Parathyroid adenoma (tissue), 2 donors: ENCODE results near the gene SHISA7.

ENCODE experiments used
- H2AFZ ChIP-seq: fragments of 300-600 bp; sonication (generic); one replicate; pipeline ENCODE4 v1.7.0; 2017; ENCODE audit warnings: antibody characterized with exemption, mild to moderate bottlenecking
- H3K27ac ChIP-seq: fragments of 300-600 bp; sonication (generic); one replicate; pipeline ENCODE4 v1.7.0; 2017
- H3K27me3 ChIP-seq: fragments of 300-600 bp; sonication (generic); one replicate; pipeline ENCODE4 v1.7.0; 2017; ENCODE audit warnings: low read length; ENCODE audit not compliant: control insufficient read depth, insufficient read depth
- H3K36me3 ChIP-seq: fragments of 300-600 bp; sonication (generic); one replicate; pipeline ENCODE4 v1.7.0; 2017; ENCODE audit warnings: low read length; ENCODE audit not compliant: control insufficient read depth, insufficient read depth
- H3K4me1 ChIP-seq: fragments of 300-600 bp; sonication (generic); one replicate; pipeline ENCODE4 v1.7.0; 2017; ENCODE audit warnings: control low read depth
- H3K4me2 ChIP-seq: fragments of 300-600 bp; sonication (generic); one replicate; pipeline ENCODE4 v1.7.0; 2017; ENCODE audit warnings: low read length
- H3K4me3 ChIP-seq: fragments of 300-600 bp; sonication (generic); one replicate; pipeline ENCODE4 v1.7.0; 2017; ENCODE audit warnings: low read depth, low read length
- H3K79me2 ChIP-seq: fragments of 300-600 bp; sonication (generic); one replicate; pipeline ENCODE4 v1.7.0; 2017; ENCODE audit warnings: control low read depth
- H3K9ac ChIP-seq: fragments of 300-600 bp; sonication (generic); one replicate; pipeline ENCODE4 v1.7.0; 2017; ENCODE audit warnings: mild to moderate bottlenecking
- H3K9me3 ChIP-seq: fragments of 300-600 bp; sonication (generic); one replicate; pipeline ENCODE4 v1.7.0; 2017; ENCODE audit warnings: low read length; ENCODE audit not compliant: control insufficient read depth
- TF ChIP-seq, protein P1 (sequence below): fragments of 300-600 bp; sonication (generic); IDR thresholded peaks from one replicate; pipeline ENCODE4 v1.7.0; 2017; ENCODE audit warnings: antibody characterized with exemption, mild to moderate bottlenecking
- donor health status: primary hyperparathyroidism.

The SHISA7 gene

DNA sequence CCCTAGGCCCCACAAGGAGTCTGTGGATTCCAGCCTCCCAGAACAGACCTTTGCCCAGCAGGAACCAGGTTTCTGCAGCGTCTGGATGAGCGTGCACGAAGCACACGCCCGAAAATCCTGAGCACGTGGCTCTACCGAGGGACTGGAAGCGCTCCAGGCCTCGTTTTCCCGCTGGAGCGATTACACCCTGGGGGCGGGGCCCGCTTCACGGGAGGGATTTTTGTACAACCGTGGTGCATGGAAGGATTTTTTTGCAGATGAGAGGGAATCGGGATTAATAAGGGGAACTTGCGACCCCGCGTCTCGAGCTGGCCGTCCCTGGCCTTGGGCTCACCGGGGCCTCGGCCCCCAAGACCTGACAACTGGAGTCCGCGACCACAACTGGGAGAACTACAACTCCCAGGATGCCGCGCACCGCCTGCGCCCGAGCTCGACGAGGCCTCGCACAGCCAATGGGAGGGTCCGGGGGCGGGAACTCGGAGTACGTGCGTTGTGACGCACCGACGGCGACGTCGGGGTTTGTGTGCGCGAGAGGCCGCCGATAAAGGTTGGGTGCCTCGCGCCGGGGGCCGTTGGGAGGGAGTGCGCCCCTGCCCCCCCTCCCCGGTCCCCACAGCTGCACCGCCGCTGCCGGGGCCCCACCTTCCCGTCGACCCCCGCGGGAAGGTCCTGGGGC, 33.1 kb upstream of the SHISA7 start, which contains the start of gene ZNF628:
Gene ZNF628, plus strand, starts transcription at position 518 of the 676 bp plus-strand sequence. CDS start 3,294 bp downstream, outside the sequence.
- Histone ChIP-seq H3K4me1 (peaks cover 23% of the 10 kb centered on the region), H3K4me3 (peak within 1 kb of the TSS; percentile 96), H2AFZ (peak within 1 kb of the TSS; percentile 99), H3K27ac (peak within 1 kb of the TSS; percentile 94), H3K9ac (peak within 1 kb of the TSS; percentile 29), H3K27me3 (no peaks in the 10 kb centered on the region), H3K36me3 (no peaks in the 10 kb centered on the region), H3K9me3 (no peaks in the 10 kb centered on the region), H3K79me2 (peaks cover 15% of the 10 kb centered on the region), H3K4me2 (peak within 1 kb of the TSS; percentile 99)
- TF ChIP-seq, protein P1, sequence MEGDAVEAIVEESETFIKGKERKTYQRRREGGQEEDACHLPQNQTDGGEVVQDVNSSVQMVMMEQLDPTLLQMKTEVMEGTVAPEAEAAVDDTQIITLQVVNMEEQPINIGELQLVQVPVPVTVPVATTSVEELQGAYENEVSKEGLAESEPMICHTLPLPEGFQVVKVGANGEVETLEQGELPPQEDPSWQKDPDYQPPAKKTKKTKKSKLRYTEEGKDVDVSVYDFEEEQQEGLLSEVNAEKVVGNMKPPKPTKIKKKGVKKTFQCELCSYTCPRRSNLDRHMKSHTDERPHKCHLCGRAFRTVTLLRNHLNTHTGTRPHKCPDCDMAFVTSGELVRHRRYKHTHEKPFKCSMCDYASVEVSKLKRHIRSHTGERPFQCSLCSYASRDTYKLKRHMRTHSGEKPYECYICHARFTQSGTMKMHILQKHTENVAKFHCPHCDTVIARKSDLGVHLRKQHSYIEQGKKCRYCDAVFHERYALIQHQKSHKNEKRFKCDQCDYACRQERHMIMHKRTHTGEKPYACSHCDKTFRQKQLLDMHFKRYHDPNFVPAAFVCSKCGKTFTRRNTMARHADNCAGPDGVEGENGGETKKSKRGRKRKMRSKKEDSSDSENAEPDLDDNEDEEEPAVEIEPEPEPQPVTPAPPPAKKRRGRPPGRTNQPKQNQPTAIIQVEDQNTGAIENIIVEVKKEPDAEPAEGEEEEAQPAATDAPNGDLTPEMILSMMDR: no peak

DNA sequence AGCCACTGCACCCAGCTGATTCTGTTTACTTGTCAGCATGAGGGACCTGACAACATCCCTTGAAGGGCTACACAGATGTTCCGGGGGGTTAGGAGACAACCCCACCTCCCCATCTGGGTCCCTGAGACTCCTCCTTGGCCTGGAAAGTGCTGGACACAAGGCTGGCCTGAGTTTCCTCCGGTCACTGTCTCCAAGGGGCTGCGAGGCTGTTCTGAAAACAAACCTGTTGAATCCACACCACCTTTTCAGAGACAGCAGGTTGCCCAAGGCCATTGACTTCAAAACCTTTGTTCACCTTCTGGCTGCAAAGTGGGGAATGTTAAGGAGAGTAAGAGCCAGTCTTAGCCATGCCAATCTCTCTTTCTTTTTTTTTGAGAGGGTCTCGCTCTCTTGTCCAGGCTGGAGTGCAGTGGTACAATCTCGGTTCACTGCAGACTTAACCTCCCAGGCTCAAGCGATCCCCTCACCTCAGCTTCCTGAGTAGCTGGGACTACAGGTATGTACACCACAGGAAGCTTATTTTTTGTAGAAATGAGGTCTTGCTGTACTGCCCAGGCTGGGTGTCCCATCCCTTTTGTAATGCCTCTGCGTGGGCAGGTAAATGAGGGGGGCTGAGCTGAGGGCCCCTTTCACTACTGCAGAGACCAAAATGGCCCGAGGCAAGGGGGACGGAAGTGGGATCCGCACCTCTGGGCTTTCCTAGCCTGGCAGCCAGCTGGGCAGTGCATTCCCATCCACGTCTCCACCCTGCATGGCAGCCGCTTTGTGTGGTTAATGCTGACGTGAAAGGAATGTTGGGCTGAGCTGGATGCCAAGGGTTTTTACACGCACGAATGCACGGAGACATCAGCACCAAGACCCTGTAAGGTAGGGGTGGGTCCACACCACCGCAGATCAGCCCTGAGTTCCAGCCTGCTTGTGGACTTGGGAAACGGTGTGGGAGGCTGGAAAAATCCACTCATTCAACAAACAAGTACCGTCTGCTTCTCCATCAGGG, 31.5 kb upstream of the SHISA7 start:
- H3K4me1 ChIP-seq: peaks cover 22% of the 10 kb centered on the region
- no peak overlapping the region for H3K4me2 ChIP-seq
- no peak overlapping the region for H3K27ac ChIP-seq
- TF ChIP-seq, protein P1: no peak
- no peak overlapping the region for H3K9ac ChIP-seq
- H3K9me3 ChIP-seq: no peaks in the 10 kb centered on the region
- H3K4me3 ChIP-seq: no peak overlapping the region
- H3K36me3 ChIP-seq: no peaks in the 10 kb centered on the region
- H3K27me3 ChIP-seq: no peaks in the 10 kb centered on the region
- H2AFZ ChIP-seq: peak overlapping the region; percentile 48
- H3K79me2 ChIP-seq: peaks cover 13% of the 10 kb centered on the region

DNA sequence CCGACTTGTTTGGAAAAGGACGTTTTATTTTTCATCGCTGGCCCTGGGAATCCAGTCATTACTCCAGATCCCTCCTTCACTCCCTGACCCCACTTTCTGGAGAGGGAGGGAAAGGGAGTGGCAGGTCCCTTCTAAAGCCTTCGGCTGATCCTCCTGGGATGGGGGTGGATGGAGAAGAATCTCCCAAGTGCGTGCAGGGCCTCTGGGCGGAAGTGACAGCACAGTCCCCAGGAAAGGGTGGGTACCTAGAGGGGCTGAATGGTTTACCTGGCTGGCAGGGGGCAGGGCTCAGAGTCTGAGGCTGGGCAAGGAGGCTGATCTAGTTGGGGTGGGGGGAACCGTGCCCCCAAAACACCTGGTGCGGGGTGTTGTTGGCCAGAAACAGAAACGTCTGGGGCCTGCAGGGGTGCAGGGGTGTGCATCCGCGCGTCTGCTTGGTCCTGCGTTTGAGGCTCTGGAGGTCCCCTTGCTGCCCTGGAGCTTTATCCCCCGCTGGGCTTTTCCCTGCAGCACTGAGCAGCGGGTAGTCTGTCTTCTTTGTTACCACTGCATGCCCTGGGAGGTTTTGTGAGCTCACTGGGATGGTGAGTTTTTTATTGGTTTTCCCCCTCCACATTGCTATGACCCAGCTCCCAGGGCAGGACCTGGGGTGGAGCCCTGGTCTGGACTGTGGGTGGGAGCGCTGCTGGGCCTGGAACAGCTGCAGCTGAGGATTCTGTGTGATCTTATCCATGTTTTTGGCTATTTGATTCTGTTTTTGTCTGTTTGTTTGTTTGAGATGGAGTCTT, 30.3 kb upstream of the SHISA7 start:
- H2AFZ ChIP-seq: no peak overlapping the region
- TF ChIP-seq, protein P1: no peak
- H3K36me3 ChIP-seq: no peaks in the 10 kb centered on the region
- H3K4me2 ChIP-seq: no peak overlapping the region
- H3K4me3 ChIP-seq: no peak overlapping the region
- H3K4me1 ChIP-seq: peaks cover 18% of the 10 kb centered on the region
- no peak overlapping the region for H3K9ac ChIP-seq
- H3K27me3 ChIP-seq: no peaks in the 10 kb centered on the region
- no peak overlapping the region for H3K27ac ChIP-seq
- peaks cover 13% of the 10 kb centered on the region for H3K79me2 ChIP-seq
- H3K9me3 ChIP-seq: no peaks in the 10 kb centered on the region

DNA sequence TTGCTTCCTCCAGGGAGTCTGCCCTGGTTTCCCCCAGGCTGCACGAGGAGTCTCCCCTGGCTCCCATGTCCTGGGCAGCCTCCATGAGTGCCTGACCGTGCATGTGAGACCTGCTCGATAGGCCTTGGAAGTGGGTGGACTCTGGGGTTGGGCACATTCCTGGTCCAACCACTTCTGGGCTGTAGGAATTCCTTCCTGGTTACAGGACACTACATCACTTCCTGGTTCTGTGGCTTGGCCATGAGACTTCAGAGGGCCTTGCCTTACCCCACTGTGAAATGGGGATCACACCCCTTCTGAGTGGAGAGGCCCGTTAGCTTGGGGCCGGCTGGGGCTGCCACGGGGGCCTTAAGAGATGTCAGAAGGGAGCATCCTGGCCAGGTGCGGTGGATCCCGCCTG, 29.4 kb upstream of the SHISA7 start:
- Histone ChIP-seq H3K4me3 (no peak overlapping the region), H3K79me2 (peaks cover 6% of the 10 kb centered on the region), H3K9me3 (no peaks in the 10 kb centered on the region), H3K4me2 (no peak overlapping the region), H2AFZ (no peak overlapping the region), H3K36me3 (no peaks in the 10 kb centered on the region), H3K9ac (no peak overlapping the region), H3K27ac (no peak overlapping the region), H3K27me3 (no peaks in the 10 kb centered on the region), H3K4me1 (peaks cover 18% of the 10 kb centered on the region)
- TF ChIP-seq, protein P1: no peak
